Activated naive CD8-positive, alpha-beta T cell treated with anti-CD3 and anti-CD28 coated beads, Interleukin-2, amount 50 U/mL, for 24 hours (primary cell): Measurements from ENCODE around the gene WDFY4.

Experiments used
- ATAC-seq: fragments of 150-1000 bp; cut with Tn5 transposase; one replicate; pipeline ENCODE4 v1.10.0; 2021
- DNase-seq: peaks from one replicate; pipeline ENCODE4 v3.0.0; 2021
- H3K27ac Mint-ChIP-seq: one replicate; pipeline ENCODE4 v1.8.0; 2021; ENCODE audit warnings: mild to moderate bottlenecking, mixed read lengths
- H3K27me3 Mint-ChIP-seq: one replicate; pipeline ENCODE4 v1.8.0; 2021; ENCODE audit warnings: mixed read lengths
- H3K36me3 Mint-ChIP-seq: one replicate; pipeline ENCODE4 v1.8.0; 2021; ENCODE audit warnings: low read depth, mixed read lengths
- H3K4me1 Mint-ChIP-seq: one replicate; pipeline ENCODE4 v1.8.0; 2021; ENCODE audit warnings: mixed read lengths
- H3K4me3 Mint-ChIP-seq: one replicate; pipeline ENCODE4 v1.8.0; 2021; ENCODE audit warnings: mild to moderate bottlenecking, moderate library complexity, mixed read lengths
- H3K9me3 Mint-ChIP-seq: one replicate; pipeline ENCODE4 v1.8.0; 2021; ENCODE audit warnings: mixed read lengths

Gene WDFY4

DNA sequence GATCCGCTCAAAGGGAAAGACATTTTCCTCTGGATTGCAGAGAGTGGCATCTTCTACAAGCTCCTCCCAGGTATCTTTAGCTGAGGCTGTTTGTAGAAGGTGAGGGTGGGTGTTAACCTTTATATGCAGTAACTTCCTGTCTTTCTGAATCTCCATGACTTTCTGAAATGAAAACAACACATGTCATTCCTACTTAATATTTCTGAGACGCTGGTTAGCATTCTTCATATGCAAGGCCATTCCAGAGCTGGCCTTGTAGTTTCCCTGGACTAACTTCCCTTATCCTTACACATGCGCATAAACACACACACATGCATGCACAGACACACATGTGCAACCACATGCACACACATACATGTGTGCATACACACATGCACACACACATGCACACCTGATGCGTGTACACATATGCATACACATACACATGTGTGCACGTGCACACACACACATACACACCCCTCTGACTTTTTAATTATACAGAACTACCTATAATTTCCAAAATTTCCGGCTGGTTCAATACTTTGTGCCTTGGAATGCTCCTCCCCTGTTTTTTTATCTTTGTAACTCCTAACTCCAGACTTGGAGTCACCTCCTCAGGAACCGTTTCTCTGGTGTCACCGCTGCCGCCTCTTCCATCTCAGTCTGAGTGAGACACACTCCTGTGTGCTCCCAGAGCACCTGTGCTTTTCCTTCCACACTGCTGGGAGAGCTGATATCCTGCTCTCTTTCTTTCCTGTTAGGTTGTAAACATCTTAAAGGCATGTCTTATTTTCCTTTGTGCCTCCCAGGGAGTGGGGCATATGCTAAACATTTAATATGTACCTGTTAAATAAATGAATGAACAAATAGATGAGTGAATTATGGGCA lies 199.7 kb downstream of the WDFY4 start:
- H3K27me3 Mint-ChIP-seq, result no peaks in the 10 kb centered on the region
- H3K4me3 Mint-ChIP-seq, result no peak overlapping the region
- no peak overlapping the region for H3K27ac Mint-ChIP-seq
- no peaks in the 10 kb centered on the region for H3K36me3 Mint-ChIP-seq
- no peaks in the 10 kb centered on the region for H3K9me3 Mint-ChIP-seq
- DNase-seq (no peak), ATAC-seq (no peak)
- no peaks in the 10 kb centered on the region for H3K4me1 Mint-ChIP-seq

DNA sequence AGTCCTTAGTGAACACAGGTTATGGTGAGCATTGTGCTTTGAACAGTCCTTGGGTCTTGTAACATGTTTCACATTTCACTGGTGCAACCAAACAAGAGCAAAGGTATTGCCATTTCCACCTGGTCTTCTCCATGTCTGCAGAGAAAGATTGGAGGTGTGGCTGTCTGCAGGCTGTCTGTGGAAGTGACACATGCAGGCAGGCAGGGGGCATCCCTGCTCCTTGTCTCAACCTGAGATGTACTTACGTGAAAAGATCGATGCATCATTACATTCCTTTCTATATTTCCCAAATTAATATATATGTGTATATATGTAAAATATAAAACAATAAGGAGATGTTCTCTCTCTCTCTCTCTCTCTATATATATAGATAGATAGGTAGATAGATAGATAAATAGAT lies 200.7 kb downstream of the WDFY4 start:
- no peaks in the 10 kb centered on the region for H3K36me3 Mint-ChIP-seq
- ATAC-seq (no peak), DNase-seq (no peak)
- no peaks in the 10 kb centered on the region for H3K4me1 Mint-ChIP-seq
- no peak overlapping the region for H3K27ac Mint-ChIP-seq
- H3K4me3 Mint-ChIP-seq, result no peak overlapping the region
- no peaks in the 10 kb centered on the region for H3K27me3 Mint-ChIP-seq
- no peaks in the 10 kb centered on the region for H3K9me3 Mint-ChIP-seq

DNA sequence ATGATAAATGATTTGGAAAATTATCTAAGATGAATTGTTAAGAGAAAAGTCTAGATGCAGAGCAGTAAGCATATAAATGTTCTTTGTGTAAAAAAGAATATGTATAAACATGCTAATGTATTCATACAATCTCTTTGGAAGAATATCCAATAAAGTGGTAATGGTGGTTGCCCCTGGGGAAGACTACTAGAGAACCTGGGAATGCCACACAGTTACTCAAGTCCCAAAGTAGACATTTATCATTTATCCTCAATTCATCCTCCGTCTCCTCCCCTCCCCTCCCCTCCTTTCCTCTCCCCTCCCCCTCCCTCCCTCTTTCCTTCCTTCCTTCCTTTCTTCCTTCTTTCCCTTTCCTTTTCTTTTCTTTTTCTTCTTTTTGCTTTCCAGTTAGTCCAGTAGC lies 203.3 kb downstream of the WDFY4 start:
- Mint-ChIP-seq H3K4me3 (no peak overlapping the region), H3K4me1 (no peaks in the 10 kb centered on the region), H3K9me3 (no peaks in the 10 kb centered on the region), H3K27ac (no peak overlapping the region), H3K27me3 (no peaks in the 10 kb centered on the region), H3K36me3 (no peaks in the 10 kb centered on the region)
- ATAC-seq (no peak), DNase-seq (no peak)

DNA sequence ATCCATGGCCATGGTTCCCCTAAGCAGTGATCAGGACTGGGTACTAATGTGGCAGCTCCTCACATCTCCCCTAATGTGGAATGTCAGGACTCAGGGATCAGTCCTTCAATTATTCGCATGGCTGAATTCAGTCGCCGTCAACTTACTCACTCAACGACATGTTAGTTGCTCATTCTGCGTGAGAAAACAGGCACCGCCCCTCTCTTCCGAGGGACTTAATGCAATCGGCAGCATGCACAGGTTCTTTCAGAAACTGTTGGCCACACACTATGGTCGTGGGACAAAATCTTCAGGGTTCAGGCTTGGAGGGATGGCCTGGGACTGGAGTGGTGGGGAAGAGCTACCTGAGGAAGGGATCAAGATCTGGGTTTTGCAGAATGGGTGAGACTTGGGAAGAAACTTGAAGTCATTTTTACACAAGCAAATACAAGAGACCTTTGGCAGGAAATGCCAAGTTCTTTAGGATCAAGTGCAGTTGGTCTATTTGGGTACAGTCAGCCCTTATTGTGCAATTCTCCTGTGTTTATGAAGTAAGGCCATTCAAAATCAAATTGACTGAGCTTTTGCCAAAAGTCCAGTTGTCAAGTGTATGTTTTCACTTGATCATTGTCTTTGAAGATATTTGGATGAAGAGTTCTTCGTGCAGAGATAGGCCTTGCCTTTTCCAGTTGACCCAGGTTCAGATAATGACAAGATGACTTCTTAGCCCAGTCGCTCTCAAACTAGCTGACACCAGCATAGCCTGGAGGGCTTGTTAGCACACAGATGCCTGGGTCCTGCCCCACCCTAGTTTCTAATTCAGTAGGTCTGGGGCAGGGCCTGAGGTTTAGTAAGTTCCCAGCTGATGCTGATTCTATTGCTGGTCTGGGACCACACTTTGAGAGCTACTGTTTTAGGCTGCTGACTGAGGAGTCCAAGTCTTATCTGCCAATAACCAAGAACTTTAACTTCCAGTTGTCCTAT lies 206.5 kb downstream of the WDFY4 start:
- Mint-ChIP-seq H3K27ac (no peak overlapping the region), H3K27me3 (no peaks in the 10 kb centered on the region), H3K4me1 (no peaks in the 10 kb centered on the region), H3K9me3 (no peaks in the 10 kb centered on the region), H3K36me3 (no peaks in the 10 kb centered on the region), H3K4me3 (no peak overlapping the region)
- ATAC-seq, result no peak
- no peak for DNase-seq

DNA sequence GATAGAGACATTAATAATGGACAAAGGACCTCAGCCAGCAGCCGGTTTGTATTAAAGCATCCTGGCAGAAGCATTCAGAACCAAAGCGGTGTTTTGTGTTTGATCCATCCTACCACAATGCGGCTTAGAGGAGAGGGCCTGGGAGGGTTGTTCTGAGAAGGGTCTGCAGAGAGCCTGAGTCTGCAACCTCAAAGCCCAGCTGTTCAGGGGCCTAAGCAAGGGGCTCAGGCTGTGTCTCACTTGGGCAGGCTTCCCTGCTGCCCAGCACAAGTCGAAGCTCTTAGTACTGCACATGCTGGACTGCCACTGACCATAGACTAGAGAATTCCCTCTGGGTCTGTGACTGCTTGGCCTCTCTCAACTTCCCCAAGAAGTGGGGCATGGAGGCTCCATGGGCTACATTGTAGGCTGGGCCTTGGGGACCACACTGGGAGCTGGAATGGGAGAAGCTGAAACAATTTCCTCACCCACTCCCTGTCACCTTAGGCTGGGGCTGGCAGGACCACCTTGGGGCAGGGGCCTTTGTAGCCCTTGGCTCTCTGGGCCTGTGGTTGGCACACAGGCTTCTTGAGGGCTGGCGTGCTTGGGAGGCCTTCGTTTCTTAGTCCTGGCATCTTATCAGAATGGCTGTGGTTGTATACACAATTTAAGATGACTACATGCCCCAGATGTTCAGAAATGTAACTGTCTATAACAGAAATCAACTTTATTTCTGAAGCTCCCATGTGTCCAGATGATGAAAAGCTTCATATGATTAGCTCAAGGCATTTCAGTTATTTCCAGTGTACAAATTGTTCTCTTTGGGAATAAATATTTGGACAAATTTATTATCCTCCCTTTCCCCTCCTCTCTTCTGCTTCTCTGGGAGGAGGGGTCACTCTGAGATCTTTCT lies 210.5 kb downstream of the WDFY4 start:
- ATAC-seq (no peak), DNase-seq (no peak)
- H3K9me3 Mint-ChIP-seq, result no peaks in the 10 kb centered on the region
- no peaks in the 10 kb centered on the region for H3K4me1 Mint-ChIP-seq
- no peaks in the 10 kb centered on the region for H3K36me3 Mint-ChIP-seq
- no peak overlapping the region for H3K4me3 Mint-ChIP-seq
- no peaks in the 10 kb centered on the region for H3K27me3 Mint-ChIP-seq
- no peak overlapping the region for H3K27ac Mint-ChIP-seq

DNA sequence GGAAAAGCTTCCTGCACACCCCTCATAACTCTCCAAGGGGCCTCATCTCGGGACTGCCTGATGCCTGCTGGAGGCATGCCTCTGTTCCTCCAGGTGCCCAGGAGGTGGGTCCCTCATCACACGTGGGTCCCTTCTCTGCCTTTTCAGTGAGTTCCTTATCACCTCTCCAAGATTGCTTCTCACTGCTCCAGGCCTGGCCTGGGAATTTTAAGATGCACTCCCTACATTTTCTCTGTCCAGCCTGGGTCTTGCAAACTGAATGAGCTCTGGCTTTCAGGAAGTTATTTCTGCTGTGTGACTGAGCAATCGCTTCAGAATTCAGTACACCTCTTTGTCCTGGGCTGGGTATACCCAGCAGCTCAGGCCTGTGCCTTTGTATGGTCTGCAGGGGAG lies 211.1 kb downstream of the WDFY4 start:
- H3K4me1 Mint-ChIP-seq, result no peaks in the 10 kb centered on the region
- ATAC-seq, result no peak
- H3K36me3 Mint-ChIP-seq, result no peaks in the 10 kb centered on the region
- DNase-seq, result no peak
- H3K9me3 Mint-ChIP-seq, result no peaks in the 10 kb centered on the region
- no peaks in the 10 kb centered on the region for H3K27me3 Mint-ChIP-seq
- H3K4me3 Mint-ChIP-seq, result no peak overlapping the region
- H3K27ac Mint-ChIP-seq, result no peak overlapping the region

DNA sequence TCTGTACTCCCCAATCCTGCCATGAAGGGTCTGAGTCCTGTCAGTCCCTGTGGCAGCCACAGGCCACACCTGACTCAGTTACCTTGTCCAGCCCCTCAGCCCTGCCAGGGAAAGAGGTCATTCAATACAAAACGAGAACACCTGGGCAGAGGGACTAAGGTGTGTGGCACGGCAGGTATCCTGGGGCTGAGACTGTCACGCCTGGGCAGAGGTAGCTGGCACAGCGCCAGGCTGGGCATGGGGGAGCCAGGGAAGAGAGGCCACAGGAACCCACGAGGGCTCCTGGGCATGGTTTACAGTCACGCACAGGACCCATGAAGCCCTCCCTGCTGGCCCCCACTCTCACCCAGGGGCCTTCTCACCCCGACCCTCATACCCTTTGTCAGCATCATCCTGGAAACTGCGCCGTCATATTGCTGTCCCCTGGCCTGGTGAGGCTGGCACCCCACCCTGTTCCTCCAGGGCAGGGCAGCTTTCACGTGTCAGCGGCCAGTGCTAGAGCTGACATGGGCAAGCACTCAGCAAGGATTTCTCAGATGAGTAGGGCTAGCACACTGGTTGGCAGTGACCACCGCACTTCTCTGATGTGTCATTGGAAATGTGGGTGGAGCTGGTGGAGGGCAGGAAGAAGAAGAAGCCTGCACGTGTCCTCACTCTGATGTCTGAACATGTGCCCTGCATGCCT lies 212.2 kb downstream of the WDFY4 start:
- Mint-ChIP-seq H3K4me1 (no peaks in the 10 kb centered on the region), H3K9me3 (no peaks in the 10 kb centered on the region), H3K4me3 (no peak overlapping the region), H3K27ac (no peak overlapping the region), H3K36me3 (no peaks in the 10 kb centered on the region), H3K27me3 (no peaks in the 10 kb centered on the region)
- no peak for DNase-seq
- ATAC-seq, result no peak

DNA sequence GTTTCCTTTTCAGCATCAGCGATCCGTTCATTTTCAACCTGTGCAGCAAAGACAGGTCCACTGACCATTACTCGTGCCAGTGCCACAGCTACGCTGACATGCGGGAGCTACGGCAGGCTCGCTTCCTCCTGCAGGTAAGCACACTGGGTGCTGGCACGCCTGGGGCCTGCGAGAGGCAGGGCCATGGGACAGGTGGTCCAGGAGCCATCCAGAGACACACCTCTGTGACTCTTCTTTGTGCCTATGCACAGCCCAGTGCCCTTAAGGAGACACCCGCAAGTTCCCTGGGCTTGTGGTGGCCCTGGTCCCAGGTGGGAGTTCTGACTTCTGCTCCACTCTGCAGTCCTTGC lies 212.7 kb downstream of the WDFY4 start:
- DNase-seq, result no peak
- Mint-ChIP-seq H3K27ac (no peak overlapping the region), H3K27me3 (no peaks in the 10 kb centered on the region), H3K4me1 (no peaks in the 10 kb centered on the region), H3K4me3 (no peak overlapping the region), H3K36me3 (no peaks in the 10 kb centered on the region), H3K9me3 (no peaks in the 10 kb centered on the region)
- ATAC-seq, result no peak

DNA sequence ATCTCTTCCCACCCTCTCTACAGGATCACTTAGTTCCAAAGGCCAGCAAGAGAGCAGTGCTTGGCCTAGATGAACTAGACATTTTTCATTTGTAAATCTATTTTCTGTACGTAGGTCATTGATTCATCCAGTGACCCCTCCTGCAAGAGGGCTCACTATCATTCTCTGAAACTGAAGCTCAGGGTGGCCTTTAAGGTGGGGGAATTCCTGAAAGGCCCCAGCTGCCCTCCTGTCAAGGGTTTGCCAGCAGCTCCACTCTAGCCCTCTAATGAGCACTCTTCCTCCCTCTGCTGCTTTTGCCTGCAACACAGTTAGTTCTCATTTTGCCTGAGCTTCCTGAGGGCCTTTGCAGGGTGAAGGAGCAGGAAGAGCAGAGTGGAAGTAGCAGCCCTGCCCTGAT lies 213.8 kb downstream of the WDFY4 start:
- Mint-ChIP-seq H3K36me3 (no peaks in the 10 kb centered on the region), H3K27ac (no peak overlapping the region), H3K4me1 (no peaks in the 10 kb centered on the region), H3K27me3 (no peaks in the 10 kb centered on the region), H3K9me3 (no peaks in the 10 kb centered on the region), H3K4me3 (no peak overlapping the region)
- no peak for ATAC-seq
- DNase-seq, result no peak

DNA sequence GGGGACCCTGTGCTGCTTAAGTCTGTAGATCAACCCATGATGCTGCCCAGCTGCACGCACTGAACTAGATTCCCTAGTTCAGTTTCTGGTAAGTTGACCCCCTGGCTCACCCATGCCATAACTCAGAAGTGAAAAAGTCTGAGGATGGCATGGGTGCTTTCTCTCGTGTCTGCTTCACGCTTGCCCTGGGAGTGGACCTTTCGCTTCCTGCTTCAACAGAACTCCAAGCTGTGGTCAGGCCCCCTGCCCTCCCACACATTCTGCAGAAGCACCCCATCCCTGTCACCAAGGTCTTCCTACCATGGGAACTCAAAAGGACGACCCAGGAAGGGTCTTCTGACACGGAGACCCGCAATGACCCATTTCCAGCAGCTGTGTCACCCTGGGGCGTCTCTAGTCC lies 215.1 kb downstream of the WDFY4 start:
- no peak for DNase-seq

DNA sequence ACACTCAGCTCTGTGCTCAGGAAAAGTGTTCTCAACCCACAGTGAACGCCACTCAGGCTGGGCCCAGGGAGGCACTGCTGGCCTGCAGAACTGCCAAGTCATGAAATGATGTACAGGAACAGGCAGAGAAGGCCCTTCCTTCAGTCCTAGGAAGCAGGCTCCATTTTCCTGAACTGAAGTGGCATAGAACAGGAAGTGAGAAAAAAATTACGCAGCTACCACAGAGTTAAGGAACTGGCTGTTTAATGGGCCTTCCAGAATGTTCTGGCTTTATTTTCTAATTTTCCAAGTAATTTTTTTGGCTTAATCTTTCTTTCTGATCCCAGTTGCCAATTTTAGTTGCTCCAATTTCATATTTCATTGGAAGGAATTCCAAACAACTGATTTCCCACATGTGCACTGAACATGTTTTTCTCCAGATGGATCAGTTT lies 215.7 kb downstream of the WDFY4 start:
- Mint-ChIP-seq H3K4me1 (no peaks in the 10 kb centered on the region), H3K27me3 (peaks cover 1% of the 10 kb centered on the region), H3K27ac (no peak overlapping the region), H3K4me3 (no peak overlapping the region), H3K36me3 (no peaks in the 10 kb centered on the region), H3K9me3 (no peaks in the 10 kb centered on the region)
- no peak for ATAC-seq
- DNase-seq, result no peak

More for the DNA sequence above, 215.1 kb downstream of the WDFY4 start:
- Mint-ChIP-seq H3K4me1 (no peaks in the 10 kb centered on the region), H3K36me3 (no peaks in the 10 kb centered on the region), H3K27ac (no peak overlapping the region), H3K9me3 (no peaks in the 10 kb centered on the region), H3K4me3 (no peak overlapping the region), H3K27me3 (peaks cover 1% of the 10 kb centered on the region)
- ATAC-seq, result no peak

DNA sequence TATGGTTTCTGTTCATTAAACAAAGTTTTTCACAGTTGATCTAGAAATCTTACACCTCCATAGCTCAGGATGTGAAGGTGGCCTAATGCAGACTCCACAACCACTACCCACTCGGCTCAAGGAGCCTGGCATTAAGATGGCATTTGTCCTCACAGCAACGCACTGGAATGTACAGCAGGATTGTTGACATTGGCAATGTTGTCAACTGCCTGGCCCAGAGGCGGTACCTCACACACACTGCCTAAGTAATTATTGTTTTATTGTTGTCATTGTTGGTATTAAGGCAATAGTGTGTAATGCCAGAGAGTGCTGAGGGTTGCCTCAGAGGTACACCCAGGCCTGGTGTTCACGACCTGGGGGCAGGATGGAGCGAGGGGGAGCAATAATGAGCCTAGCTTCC lies 216.6 kb downstream of the WDFY4 start:
- ATAC-seq (no peak), DNase-seq (no peak)
- no peaks in the 10 kb centered on the region for H3K9me3 Mint-ChIP-seq
- H3K4me1 Mint-ChIP-seq, result no peaks in the 10 kb centered on the region
- H3K4me3 Mint-ChIP-seq, result no peak overlapping the region
- no peaks in the 10 kb centered on the region for H3K36me3 Mint-ChIP-seq
- H3K27ac Mint-ChIP-seq, result no peak overlapping the region
- peaks cover 1% of the 10 kb centered on the region for H3K27me3 Mint-ChIP-seq

DNA sequence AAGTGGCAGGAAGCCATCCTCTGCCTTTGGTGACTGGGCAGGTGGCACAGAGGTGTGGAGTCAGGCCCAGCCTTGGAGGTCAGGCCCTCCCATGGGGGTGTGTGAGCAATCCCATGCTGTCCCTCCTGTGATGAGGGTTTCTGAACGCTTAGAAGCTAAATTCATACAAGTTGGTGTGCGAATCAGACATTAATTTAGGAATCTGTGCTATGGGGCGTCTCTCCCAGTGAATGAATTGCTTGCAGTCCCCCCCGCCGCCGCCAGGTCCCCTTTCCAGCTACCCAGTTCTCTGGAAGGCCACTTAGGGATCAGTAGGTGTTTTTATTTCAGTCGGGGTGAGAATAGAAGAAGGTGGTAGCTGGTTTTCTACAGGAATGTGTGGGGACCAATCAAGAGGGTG lies 217.4 kb downstream of the WDFY4 start:
- Mint-ChIP-seq H3K36me3 (no peaks in the 10 kb centered on the region), H3K4me1 (no peaks in the 10 kb centered on the region), H3K27me3 (peaks cover 1% of the 10 kb centered on the region), H3K4me3 (no peak overlapping the region), H3K27ac (no peak overlapping the region), H3K9me3 (no peaks in the 10 kb centered on the region)
- DNase-seq, result no peak
- no peak for ATAC-seq

DNA sequence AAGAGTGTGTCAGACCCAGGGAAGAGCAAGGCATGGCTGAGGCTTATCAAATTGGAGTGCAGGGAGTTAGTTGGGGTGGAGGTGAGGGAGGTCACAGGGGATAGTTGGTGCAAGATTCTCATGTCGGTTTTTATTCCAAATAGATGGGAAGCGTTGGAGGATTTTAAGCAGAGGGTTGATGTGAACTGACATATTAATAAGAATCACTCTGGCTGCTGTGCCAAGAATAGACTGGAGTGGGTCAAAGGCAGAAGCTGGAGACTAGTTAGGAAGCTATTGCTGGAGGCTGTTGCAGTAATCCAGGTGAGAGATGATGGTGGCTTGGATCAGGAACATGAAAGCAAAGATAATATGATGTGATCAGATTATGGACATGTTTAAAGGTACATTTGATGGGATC lies 218.5 kb downstream of the WDFY4 start:
- DNase-seq (no peak), ATAC-seq (no peak)
- peaks cover 1% of the 10 kb centered on the region for H3K27me3 Mint-ChIP-seq
- H3K4me3 Mint-ChIP-seq, result no peak overlapping the region
- H3K36me3 Mint-ChIP-seq, result no peaks in the 10 kb centered on the region
- no peaks in the 10 kb centered on the region for H3K9me3 Mint-ChIP-seq
- H3K4me1 Mint-ChIP-seq, result no peaks in the 10 kb centered on the region
- no peak overlapping the region for H3K27ac Mint-ChIP-seq
